GM21723 (cell line): ENCODE results near the gene RABL6.
"Not testable (repeated sequence)": the region's sequence is repeated elsewhere in the genome, so short reads cannot be mapped to it uniquely, and the experiment has no call there.

Source experiments
- ATAC-seq: cut with Tn5 transposase; IDR thresholded peaks from one replicate; pipeline ENCODE4 v1.9.1; 2021; ENCODE audit warnings: mild to moderate bottlenecking, moderate library complexity; ENCODE audit not compliant: unreplicated experiment

The RABL6 gene

DNA sequence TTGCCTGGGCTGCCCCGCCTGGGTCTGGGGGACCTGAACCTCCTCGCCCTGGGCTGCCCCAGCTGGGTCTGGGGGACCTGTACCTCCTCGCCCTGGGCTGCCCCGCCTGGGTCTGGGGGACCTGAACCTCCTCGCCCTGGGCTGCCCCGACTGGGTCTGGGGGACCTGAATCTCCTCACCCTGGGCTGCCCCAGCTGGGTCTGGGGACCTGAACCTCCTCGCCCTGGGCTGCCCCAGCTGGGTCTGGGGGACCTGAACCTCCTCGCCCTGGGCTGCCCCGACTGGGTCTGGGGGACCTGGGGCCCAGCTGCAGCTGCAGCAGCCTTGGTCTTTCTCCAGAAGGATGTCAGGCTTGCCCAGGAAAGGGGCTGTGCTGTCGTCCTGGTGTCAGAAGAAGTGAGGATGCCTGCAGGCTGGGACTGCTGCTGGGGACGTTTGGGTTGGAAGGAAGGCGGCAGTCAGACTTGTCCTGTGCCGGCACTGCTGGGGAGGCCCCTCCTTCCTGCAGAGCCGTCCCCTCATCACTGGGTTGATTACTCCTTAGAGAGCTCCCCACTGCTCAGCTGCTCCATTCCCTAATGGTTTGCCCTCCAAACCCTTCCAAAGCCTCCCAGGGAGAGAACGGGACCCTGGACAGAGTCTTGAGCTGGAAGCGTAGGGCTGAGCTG is 25.8 kb downstream of the RABL6 start:
- not testable (repeated sequence) for ATAC-seq

DNA sequence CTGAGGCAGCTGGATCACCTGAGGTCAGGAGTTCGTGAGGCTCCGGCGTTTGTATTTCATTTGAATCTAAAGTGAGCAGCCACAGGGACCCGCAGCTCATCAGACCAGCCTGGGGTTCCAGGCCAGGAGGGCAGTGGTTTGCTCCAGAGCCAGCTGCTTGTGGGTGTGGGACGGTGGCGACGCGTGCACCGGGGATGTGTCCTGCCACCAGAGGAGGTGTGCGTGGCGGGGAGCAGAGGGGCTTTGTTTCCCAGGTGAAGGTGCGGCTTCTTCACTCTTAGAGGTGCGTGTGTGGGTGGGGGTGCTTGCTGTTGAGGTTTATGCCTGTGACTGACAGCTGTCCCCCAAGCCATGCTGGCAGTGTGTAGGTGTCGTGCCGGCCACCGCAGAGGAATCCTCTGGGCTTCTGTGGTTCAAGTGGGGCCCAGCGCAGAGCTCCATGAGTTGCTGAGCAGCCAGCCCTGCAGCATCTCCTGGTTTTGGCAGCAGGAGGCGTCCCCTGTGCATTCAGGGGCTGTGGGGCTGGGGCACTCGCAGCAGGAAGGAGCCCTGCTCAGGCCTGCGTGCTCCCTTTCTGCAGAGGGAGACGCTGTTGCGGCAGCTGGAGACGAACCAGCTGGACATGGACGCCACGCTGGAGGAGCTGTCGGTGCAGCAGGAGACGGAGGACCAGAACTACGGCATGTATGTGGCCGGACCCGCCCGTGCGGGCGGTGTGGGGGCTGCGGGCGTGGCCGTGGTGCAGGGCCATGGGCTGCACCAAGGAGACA is 27.6 kb downstream of the RABL6 start:
- no peak for ATAC-seq

DNA sequence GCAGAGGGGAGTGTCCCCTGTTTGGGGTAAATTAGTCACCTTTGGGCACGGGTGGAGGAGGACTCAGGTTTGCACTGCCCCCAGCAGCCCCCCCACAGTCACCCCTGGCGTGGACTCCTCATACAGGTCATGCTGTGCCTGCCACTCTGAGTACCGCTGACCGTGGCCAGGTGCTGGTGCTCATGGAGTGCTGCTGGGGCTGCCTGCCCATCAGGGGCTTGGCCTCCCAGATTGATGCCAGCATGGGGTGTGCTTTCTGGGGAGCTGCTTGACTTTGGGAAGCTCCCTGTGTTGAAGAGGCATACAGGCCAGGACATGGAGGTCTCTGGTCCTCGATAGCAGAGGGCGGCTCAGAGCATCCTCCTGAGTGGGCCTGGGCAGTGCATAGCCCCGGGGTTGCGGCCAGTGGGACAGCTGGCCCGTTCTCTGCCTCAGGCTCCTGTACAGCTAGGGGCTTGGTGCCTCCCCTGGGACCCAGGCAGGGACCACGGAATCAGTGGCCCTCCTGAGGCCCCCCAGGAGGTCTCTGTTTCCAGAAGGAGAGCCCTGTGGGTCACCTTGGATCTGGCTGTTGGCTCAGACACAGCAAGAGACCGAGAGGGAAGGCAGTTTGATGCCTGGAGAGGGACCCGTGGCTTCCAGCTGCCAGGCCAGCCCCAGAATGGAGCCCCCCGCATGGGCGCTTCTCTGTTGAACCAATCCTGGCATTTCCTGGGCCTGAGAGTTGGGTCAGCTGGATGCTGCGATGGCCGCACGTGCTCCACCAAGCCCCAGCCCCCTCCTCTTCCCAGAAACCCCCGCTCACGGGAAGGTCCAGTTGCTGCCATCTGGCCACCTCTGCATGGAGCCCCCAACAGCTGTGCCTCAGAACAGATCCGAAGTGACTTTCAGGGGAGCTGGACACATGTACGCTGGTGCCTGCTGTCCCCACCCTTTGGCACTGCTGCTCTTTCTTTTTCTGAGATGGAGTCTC is 28.5 kb downstream of the RABL6 start:
- no peak for ATAC-seq

DNA sequence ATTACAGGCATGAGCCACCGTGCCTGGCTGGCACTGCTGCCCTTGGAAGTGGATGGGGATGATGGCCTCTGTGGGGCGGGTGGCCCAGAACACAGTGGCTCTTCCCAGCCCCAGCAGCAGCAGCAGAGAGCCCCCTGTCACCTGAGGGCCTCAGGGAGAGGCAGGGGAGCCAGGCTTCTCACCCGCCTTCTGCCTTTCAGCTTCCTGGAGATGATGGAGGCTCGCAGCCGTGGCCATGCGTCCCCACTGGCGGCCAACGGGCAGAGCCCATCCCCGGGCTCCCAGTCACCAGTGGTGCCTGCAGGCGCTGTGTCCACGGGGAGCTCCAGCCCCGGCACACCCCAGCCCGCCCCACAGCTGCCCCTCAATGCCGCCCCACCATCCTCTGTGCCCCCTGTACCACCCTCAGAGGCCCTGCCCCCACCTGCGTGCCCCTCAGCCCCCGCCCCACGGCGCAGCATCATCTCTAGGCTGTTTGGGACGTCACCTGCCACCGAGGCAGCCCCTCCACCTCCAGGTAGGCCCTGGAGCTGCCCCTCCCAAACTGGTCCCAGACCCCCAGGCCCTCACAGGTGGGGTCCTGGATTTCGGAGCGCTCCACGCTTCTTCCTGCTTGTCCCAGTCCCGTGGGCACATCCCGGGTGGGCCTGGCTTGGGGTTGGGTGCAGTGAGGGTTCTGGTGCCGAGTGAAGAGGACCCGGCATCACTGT is 29.6 kb downstream of the RABL6 start:
- ATAC-seq = no peak

DNA sequence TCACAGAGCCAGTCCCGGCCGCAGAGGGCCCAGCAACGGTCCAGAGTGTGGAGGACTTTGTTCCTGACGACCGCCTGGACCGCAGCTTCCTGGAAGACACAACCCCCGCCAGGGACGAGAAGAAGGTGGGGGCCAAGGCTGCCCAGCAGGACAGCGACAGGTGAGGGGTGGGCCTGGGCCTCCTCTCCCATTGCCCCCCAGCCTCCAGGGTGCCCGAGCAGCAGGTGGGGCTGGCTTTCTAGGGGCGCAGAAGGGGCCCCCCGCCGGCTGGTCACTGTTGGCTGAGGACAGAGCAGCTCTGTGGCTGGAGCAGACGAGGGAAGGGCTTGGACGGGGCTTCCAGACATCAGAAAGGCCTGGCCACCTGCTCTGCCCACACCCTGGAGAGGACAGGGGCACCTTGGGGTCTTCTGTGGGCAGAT is 30.1 kb downstream of the RABL6 start:
- ATAC-seq = not testable (repeated sequence)

DNA sequence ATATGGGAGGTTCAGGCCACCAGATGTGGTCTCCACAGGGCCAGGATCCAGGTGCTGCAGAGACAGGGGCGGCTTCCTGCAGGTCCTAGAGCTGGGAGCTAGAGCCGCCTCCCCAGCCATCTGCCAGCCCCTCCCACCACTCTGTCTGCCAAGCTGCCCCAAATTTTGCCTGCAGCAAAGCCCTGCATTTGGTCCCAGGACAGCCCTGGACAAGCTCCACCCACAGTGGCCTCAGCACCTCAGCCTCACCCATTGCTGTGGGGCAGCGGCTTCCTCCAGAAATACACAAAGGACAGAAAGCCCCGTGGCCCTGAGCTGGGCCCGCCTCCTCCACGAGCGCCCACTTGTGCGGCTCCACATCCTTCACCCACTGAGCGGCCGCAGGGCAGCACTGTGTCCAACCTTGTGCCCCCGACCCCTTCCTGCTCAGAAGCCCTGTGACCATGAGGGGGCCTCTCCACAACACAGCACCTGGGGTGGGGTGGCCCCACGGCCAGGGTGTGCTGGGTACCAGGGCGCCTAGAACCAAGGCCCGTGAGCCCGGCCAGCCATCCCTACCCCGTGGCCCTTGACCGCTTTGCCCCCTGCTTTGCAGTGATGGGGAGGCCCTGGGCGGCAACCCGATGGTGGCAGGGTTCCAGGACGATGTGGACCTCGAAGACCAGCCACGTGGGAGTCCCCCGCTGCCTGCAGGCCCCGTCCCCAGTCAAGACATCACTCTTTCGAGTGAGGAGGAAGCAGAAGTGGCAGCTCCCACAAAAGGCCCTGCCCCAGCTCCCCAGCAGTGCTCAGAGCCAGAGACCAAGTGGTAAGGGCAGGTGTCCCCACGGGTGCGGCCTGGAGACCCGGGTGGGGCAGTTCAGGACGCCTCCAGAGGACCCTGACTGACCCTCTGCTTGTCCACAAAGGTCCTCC is 30.8 kb downstream of the RABL6 start:
- ATAC-seq = no peak

DNA sequence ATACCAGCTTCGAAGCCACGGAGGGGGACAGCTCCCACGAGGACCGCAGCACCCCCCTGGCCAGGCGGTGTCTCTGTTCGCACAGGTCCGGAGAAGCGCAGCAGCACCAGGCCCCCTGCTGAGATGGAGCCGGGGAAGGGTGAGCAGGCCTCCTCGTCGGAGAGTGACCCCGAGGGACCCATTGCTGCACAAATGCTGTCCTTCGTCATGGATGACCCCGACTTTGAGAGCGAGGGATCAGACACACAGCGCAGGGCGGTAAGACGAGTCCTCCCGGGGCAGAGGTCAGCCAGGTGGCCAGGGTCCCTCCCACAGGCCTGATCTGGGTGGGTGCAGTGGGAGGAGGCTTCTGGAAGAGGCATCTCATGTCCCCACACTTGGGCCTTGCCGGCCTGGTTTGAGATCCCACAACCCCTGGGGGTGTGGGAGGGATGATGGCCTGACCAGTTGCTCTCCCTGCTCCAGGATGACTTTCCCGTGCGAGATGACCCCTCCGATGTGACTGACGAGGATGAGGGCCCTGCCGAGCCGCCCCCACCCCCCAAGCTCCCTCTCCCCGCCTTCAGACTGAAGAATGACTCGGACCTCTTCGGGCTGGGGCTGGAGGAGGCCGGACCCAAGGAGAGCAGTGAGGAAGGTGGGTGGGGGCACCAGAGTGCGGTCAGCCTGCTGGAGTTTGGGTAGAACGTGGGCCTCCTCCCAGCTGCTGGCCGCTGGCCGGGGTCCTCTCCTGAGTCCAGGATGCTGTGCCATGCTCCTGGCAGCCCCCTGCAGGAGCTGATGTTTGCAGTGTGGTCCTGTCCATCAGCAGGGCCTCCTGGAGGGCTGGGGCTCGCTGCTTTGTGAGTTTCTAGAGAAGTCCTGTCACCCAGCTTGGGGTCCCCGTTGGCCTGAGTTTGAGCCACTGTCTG is 31.7 kb downstream of the RABL6 start:
- ATAC-seq = no peak

DNA sequence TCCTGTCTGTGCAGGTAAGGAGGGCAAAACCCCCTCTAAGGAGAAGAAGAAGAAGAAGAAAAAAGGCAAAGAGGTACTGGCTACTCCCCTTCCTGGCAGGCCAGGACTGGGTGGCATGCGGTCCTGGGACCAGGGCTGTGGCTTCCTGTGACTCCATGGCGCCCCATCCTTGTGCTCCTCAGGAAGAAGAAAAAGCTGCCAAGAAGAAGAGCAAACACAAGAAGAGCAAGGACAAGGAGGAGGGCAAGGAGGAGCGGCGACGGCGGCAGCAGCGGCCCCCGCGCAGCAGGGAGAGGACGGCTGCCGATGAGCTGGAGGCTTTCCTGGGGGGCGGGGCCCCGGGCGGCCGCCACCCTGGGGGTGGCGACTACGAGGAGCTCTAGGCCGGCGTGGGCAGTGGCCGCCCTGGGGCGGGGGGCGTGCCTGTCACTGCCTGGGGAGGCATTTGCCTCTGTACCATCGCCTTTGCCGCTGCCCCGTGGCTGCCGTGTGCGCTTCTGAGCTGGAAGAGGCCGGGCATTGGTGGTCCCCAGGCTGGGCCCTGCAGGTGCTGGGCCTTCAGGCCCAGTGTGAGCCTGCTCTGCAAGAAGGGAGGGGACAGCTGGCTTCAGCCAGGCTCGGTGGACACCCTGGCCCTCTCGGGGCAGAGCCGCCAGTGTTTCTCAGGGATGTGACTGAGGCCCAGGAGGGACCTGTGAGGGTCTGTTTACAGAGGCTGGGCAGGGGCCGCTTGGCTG is 32.6 kb downstream of the RABL6 start:
- no peak for ATAC-seq

DNA sequence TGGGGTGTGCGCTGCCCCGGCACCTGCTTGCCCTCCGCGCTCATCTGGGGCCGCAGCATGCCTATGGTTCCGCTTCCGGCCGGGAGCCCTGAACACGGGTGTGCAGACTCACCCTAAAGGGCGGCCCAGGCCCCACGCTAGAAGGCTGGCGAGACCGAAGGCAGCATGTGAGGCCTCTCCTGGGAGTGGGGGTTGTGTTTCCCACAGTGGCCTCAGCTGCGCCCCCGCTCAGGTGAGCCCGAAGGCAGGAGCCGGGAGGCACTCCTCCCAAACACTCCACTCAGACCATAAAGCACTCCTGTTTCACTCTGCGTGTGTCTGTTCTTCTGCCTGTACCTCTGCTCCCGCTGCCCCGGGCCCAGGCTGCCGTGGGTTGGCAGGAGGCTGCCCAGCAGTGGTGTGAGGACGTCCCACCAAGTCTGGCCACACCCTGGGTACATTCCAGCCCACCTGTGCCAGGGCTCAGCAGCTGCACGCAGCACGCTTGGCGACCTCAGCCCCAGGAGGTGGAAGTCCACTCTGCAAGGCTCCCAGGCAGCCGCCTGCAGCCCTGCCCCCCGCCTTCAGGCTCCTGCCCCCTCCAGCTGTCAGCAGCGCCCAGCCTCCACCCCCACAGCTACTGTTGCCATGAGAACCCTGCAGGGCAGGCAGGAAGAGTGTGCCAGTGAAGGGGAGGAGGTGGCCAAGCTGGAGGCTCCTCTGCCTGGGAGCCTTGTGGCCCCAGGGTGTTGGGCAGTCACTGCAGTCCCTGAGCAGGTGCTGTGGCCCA is 33.3 kb downstream of the RABL6 start:
- ATAC-seq = no peak

DNA sequence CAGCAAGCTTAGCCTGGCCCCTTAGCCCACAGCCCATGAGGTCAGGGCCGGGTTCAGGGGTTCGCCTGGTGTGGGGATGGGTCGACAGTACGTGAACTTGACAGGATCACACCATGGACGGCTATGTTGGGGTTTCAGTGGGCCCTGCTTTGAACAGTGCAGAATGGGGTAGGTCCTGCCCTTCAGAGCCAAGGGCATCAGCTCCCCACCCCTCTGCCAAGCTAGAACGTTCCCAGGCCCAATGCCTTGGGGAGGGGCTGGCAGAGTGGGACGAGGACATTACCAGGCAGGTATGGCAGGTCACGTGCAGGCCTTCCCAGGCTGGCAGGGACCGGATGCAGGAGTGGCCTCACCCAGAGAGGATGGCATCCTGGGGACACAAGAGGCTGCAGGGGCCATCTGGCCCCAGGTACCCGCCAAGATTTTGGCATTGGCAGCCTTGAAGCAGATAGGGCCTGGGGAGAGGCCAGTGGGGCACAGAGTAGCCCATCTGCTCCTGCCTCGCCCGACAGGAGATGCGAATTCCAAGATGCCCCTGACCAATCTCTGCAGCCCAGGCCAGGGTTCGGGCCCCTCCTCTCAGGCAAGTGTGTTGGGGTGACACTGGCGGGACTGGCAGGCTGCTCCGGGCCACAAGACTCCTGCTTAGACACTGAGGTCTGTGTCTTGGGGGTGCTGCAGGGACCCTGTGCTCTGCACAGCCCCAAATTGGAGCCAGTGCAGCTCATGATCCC is 34.1 kb downstream of the RABL6 start:
- not testable (repeated sequence) for ATAC-seq

DNA sequence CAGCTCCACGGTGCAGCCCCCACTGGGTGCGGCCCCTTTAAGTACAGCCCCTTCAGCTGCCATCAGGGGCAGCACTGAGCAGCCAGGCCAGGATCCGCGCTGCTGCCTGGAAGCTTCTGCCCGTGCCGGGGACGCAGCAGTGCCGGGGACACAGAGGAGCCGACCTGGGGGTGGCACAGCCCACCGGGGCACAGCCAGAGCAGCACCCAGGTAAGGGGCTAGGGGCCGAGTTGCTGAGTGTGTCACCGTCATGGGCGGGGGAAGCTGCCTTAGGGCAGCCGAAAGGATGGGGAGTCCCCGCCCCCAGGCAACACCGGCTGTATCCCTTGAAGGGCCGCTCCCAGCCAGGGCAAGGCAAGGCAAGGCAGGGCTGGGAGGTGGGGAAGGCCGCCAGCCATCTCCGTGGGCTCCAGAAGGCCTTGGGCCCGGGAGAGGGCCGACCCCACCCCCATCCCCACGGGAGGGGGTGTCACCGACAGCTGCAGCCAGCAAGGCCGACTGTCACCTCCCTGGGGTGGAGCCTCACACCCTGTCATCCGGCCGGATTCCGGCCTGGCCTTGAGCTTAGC is 34.7 kb downstream of the RABL6 start, which contains the start of gene AJM1:
Gene AJM1 (plus strand): TSS at position 99 of the 569 bp plus-strand sequence. CDS start 1,937 bp downstream, outside the sequence.
- ATAC-seq = peak; percentile 73

DNA sequence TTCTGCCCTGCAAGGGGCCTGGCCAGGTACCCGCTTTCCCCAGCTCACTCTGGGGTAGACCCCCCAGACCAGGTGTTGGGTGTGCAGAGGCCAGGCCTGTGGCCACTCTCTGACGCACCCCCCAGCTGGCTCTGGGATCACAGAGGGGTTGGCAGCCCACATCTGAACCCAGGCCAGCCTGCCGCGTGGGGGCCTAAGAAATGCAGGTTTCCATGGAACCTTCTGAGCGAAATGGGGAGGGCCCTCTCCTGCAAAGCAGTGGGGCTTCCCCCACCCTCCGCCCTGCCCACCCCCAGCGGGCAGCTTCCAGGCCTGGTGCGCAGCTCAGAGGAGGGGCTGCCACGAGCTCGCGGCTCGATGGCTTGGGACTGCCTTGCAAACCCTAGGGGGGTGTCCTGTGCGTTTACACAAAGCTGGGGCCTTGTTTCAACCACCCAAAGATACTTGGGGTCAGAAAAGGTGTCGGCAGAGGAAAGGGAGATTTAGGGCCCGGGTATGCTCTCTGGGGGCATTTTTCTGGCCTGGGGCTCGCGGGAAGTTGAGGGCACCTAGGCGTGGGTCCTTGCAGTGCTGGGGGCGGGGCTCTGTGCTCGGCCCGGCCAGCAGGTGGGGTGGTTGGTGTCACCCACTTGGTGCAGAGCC is 35.5 kb downstream of the RABL6 start:
- not testable (repeated sequence) for ATAC-seq

DNA sequence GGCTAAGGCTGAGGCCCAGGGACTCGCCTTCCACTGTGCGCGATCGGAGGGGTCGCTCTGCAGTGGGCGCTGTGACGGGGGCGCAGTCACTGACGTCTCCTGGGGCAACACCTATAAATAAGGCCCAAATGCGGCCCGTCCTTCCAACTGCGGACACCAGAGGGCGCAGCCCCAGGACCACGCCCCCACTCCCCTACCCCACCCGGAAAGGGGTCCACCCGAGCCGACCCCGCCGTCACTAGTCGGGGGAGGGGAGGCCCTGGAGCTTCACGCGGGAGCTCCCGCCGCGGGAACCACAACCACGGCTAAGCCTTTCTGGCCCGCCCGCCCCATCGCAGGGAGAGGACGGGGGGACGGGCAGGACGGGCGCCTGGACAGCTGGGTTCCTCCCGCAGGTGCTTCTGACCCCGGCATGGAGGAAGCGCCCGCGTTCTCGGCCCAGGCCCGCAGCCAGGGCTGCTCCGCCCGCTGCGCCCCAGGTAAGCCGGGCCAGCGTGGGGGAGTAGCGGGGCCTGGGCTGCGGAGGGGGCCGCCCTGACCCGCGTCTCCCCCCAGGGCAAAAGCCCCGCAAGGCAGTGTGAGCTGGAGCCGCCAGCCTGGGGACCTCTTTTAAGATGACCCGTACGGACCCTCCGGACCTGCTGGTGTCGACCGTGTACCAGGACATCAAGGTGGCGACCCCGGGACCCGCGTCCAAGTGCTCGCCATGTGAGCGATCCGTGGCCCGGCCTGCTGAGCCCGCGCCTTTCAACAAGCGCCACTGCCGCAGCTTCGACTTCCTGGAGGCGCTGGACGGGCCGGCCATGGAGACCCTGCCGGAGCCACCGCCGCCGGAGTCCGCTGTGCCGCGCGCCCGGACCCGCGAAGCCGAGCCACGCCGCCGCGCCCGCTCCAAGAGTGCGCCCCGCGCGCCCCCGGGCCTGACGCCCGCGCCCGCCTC is 36.3 kb downstream of the RABL6 start:
- not testable (repeated sequence) for ATAC-seq

DNA sequence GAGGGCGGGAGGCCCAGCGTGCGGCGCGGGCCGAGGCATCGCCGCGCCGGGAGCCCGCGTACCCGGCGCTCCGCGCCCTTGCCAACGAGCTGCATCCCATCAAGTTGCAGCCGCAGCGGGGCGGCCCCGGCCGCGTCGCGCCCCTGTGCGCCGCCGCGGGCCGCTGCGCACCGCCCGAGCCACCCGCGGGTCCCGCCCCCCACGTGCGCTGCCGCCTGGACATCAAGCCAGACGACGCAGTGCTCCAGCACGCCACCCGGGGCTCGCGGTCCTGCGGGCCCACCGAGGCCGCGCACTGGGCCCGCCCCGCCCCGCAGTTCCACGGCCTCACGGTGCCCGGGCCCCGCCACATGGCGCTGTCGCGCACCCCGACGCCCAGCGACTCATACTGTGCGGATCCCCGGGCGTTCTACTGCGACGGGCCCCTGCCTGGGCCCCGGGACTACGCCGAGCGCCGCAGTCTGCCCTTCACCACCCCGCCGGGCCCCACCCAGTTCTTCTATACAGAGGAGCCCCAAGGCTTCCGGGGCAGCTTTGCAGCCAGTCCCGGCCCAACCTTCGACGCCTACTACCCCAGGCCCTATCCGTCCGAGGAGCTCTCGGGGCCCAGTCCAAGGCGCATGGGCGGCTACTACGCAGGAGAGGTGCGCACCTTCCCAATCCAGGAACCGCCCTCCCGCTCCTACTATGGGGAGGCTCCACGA is 37.2 kb downstream of the RABL6 start:
- ATAC-seq = no peak
